Left ventricle myocardium inferior (tissue), 1 donor: ENCODE measurements around the gene TMEM87A. TPM values are rescaled to one million over a fixed set of nuclear protein-coding genes. Genes with fewer than 3 reads are reported as not detected.

Source experiments
- DNase-seq: peaks from one replicate; pipeline ENCODE4 v3.0.0-alpha.2; 2020
- H3K27ac ChIP-seq: fragments of 200-600 bp; replicated peaks from 2 replicates; pipeline ENCODE4 v1.8.0; 2021
- H3K27me3 ChIP-seq: fragments of 200-600 bp; 2 replicates; pipeline ENCODE4 v1.8.0; 2021; ENCODE audit warnings: low read depth
- H3K36me3 ChIP-seq: fragments of 200-600 bp; 2 replicates; pipeline ENCODE4 v1.8.0; 2021
- H3K4me1 ChIP-seq: fragments of 200-600 bp; 2 replicates; pipeline ENCODE4 v1.8.0; 2021
- H3K4me3 ChIP-seq: fragments of 200-600 bp; 2 replicates; pipeline ENCODE4 v1.8.0; 2021; ENCODE audit warnings: mild to moderate bottlenecking, moderate library complexity
- H3K9me3 ChIP-seq: fragments of 200-600 bp; replicated peaks from 2 replicates; pipeline ENCODE4 v1.8.0; 2021
- CTCF ChIP-seq: fragments of 200-600 bp; IDR thresholded peaks from 2 replicates; pipeline ENCODE4 v1.8.0; 2021; ENCODE audit warnings: antibody characterized with exemption, mild to moderate bottlenecking, borderline replicate concordance
- intact Hi-C: fragments of 100-400 bp; cut with micrococcal nuclease; formaldehyde crosslinking; loops from one replicate; pipeline ENCODE4 v1.11.0; 2022
- total RNA-seq: library from RNA; stranded (reverse); fragmentation: NEBNext Ultra II Directional; extraction: Animal tissue kit (Norgen Biotek cat#: 25700); gene quantifications from one replicate; pipeline ENCODE4 v1.2.1, GENCODE V29; 2021
- donor health status: DM: no; HTN: yes; CAD: no; lungs with severe emphysema.

The TMEM87A gene
- total RNA-seq, 1 donor from 2014 or later = 16.4 TPM

- no peak for TF ChIP-seq CTCF
- intact Hi-C loops = no loop called here
- no peak for DNase-seq
- Histone ChIP-seq H3K4me1 (peaks cover 60% of the 10 kb centered on the region), H3K9me3 (no peaks in the 10 kb centered on the region), H3K27ac (no peak overlapping the region), H3K4me3 (peak overlapping the region; percentile 80), H3K36me3 (peaks cover 25% of the 10 kb centered on the region), H3K27me3 (no peaks in the 10 kb centered on the region)
Observed at GRCh38 chr15:42270996-42271395, 2.2 kb downstream of the TMEM87A start.

GRCh38 chr15:42270551-42270950, 2.7 kb downstream of the TMEM87A start:
- Histone ChIP-seq H3K36me3 (peaks cover 30% of the 10 kb centered on the region), H3K27me3 (no peaks in the 10 kb centered on the region), H3K27ac (no peak overlapping the region), H3K4me3 (no peak overlapping the region), H3K9me3 (no peaks in the 10 kb centered on the region), H3K4me1 (peaks cover 55% of the 10 kb centered on the region)
- intact Hi-C loops = no loop called here
- DNase-seq = no peak
- no peak for TF ChIP-seq CTCF

- Histone ChIP-seq H3K9me3 (no peaks in the 10 kb centered on the region), H3K4me3 (no peak overlapping the region), H3K4me1 (peaks cover 30% of the 10 kb centered on the region), H3K27ac (no peak overlapping the region), H3K27me3 (no peaks in the 10 kb centered on the region), H3K36me3 (peaks cover 62% of the 10 kb centered on the region)
- no peak for DNase-seq
- intact Hi-C loops = no loop called here
- no peak for TF ChIP-seq CTCF
Observed at GRCh38 chr15:42267286-42267685, 5.9 kb downstream of the TMEM87A start.

GRCh38 chr15:42264795-42265194, 8.4 kb downstream of the TMEM87A start:
- Histone ChIP-seq H3K36me3 (peaks cover 81% of the 10 kb centered on the region), H3K27ac (no peak overlapping the region), H3K4me3 (no peak overlapping the region), H3K4me1 (peaks cover 6% of the 10 kb centered on the region), H3K9me3 (no peaks in the 10 kb centered on the region), H3K27me3 (no peaks in the 10 kb centered on the region)
- TF ChIP-seq CTCF = no peak
- no peak for DNase-seq
- intact Hi-C loops = no loop called here

- DNase-seq = no peak
- Histone ChIP-seq H3K27me3 (no peaks in the 10 kb centered on the region), H3K9me3 (peaks cover 3% of the 10 kb centered on the region), H3K27ac (no peak overlapping the region), H3K4me1 (no peaks in the 10 kb centered on the region), H3K36me3 (peaks cover 58% of the 10 kb centered on the region), H3K4me3 (no peak overlapping the region)
- intact Hi-C loops = no loop called here
- TF ChIP-seq CTCF = no peak
Observed at GRCh38 chr15:42253300-42253699, 19.9 kb downstream of the TMEM87A start.

GRCh38 chr15:42240823-42241222, 32.4 kb downstream of the TMEM87A start:
- H3K27me3 ChIP-seq = no peaks in the 10 kb centered on the region
- TF ChIP-seq CTCF = no peak
- DNase-seq = no peak
- H3K4me3 ChIP-seq = no peak overlapping the region
- peaks cover 67% of the 10 kb centered on the region for H3K36me3 ChIP-seq
- no peaks in the 10 kb centered on the region for H3K9me3 ChIP-seq
- no peaks in the 10 kb centered on the region for H3K4me1 ChIP-seq
- H3K27ac ChIP-seq = no peak overlapping the region
- intact Hi-C loops = no loop called here
